Right lobe of liver (tissue), 6 donors: ENCODE measurements around the gene EVX1. TPM values are rescaled to one million over a fixed set of nuclear protein-coding genes. Genes with fewer than 3 reads are reported as not detected.

Source experiments
- ATAC-seq, 4 donors: fragments of 200-7000 bp; cut with Tn5 transposase; one replicate each; pipeline ENCODE4 v1.9.1; 2020; ENCODE audit warnings: mild to moderate bottlenecking in 4 of 4, moderate library complexity in 4 of 4
- DNase-seq, 3 donors: peaks; one replicate each; pipeline ENCODE4 v3.0.0-alpha.2; 2020
- H3K27ac ChIP-seq, 3 donors: fragments of 200-600 bp; one replicate each; pipeline ENCODE4 v1.8.0; 2022
- H3K27me3 ChIP-seq, 2 donors: fragments of 200-600 bp; one replicate each; pipeline ENCODE4 v1.8.0; 2022
- H3K36me3 ChIP-seq, 4 donors: fragments of 200-600 bp; sonication (generic) in 1 of 4; one replicate each; pipeline versions ENCODE4 v1.5.1 to v1.8.0; 2017 to 2022; ENCODE audit warnings: control low read depth in 1 of 4
- H3K4me1 ChIP-seq, 4 donors: fragments of 200-600 bp; sonication (generic) in 1 of 4; one replicate each; pipeline versions ENCODE4 v1.5.1 to v1.8.0; 2017 to 2022; ENCODE audit warnings: control low read depth in 1 of 4
- H3K4me3 ChIP-seq, 3 donors: fragments of 200-600 bp; one replicate each; pipeline ENCODE4 v1.8.0; 2022
- H3K9me3 ChIP-seq, 4 donors: fragments of 200-600 bp; sonication (generic) in 1 of 4; one replicate each; pipeline versions ENCODE4 v1.5.1 to v1.8.0; 2017 to 2022; ENCODE audit warnings: control low read depth in 1 of 4
- POLR2A ChIP-seq: fragments of 450-650 bp; IDR thresholded peaks from one replicate; pipeline ENCODE4 v1.6.1; 2017; ENCODE audit warnings: antibody characterized with exemption, mild to moderate bottlenecking
- WGBS: methylation state at CpG from one replicate; pipeline ENCODE4 v1.1.6; 2018; ENCODE audit warnings: low coverage, low lambda C conversion rate; ENCODE audit not compliant: insufficient coverage; ENCODE audit errors: missing lambda C conversion rate; 5-methylcytosine and 5-hydroxymethylcytosine counted together
- intact Hi-C, 2 donors: fragments of 100-400 bp; cut with DNase I; formaldehyde crosslinking; loops; one replicate each; pipeline versions ENCODE4 v1.11.2 to v1.14.1; 2022
- long read RNA-seq: library from polyadenylated mRNA; unstranded; transcript quantifications from one replicate; pipeline ENCODE4 v2.0.0, GENCODE V29; 2019
- total RNA-seq, 6 experiments: library from RNA; depleted of rRNA in 2 of 6; stranded (reverse); fragments of >200 nt in 2 of 6; fragmentation: NEBNext Ultra II Directional in 3 of 6; extraction: Animal tissue kit (Norgen Biotek cat#: 25700) in 3 of 6; gene quantifications; one replicate each; pipeline versions ENCODE4 v1.1.0 to v1.2.4, GENCODE V29; 2016 to 2023
- TF ChIP-seq, protein P1 (sequence below), 4 donors: fragments of 200-600 bp in 3 of 4; fragments of 450-650 bp in 1 of 4; IDR thresholded peaks; one replicate each; pipeline versions ENCODE4 v1.5.1 to v1.8.0; 2016 to 2022; ENCODE audit warnings: antibody characterized with exemption in 4 of 4, mild to moderate bottlenecking in 2 of 4
- donor health status: DM: no; HTN: yes; CAD: no.
- donor health status: DM: no; HTN: no; CAD: no.
- donor health status: DM: no; HTN: no; CAD: no.
- donor health status: DM: no; HTN: yes; CAD: no.
- donor health status: DM: no; HTN: yes; CAD: no.

Gene EVX1
- total RNA-seq, result not detected
- long read RNA-seq, result 0 reads

DNA sequence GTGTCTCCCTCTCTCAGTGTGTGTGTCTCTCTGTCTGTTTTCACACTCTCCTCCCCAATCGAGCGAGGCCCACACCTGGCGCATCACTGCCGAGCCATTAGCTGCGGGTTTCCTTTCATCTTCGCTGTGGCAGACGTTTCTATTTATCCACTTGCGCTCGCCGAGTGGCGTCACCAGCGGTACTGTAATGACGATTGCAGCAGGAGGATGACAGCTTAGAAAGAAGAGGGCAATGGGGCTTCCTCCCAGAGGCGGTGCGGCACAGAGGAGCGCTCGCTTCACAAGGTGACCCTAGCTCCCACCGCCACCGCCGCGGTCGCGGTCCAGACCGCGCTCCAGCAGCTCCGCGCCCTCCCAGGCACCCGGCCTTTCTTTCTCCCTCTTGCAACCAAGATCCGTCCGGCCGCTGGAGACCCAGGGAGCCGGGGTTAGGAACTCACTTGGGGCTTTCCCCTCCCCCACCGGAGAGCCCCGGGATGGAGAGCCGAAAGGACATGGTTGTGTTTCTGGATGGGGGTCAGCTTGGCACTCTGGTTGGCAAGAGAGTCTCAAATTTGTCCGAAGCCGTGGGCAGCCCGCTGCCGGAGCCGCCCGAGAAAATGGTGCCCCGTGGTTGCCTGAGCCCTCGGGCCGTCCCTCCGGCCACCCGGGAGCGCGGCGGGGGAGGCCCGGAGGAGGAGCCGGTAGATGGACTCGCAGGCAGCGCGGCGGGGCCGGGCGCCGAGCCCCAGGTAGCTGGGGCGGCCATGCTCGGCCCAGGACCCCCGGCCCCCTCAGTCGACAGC lies at the start of gene EVX1:
Gene EVX1 (plus strand): TSS at position 248 of the 785 bp plus-strand sequence. CDS start 229 bp downstream, at position 477.
- no peak for TF ChIP-seq POLR2A
- TF ChIP-seq, protein P1, sequence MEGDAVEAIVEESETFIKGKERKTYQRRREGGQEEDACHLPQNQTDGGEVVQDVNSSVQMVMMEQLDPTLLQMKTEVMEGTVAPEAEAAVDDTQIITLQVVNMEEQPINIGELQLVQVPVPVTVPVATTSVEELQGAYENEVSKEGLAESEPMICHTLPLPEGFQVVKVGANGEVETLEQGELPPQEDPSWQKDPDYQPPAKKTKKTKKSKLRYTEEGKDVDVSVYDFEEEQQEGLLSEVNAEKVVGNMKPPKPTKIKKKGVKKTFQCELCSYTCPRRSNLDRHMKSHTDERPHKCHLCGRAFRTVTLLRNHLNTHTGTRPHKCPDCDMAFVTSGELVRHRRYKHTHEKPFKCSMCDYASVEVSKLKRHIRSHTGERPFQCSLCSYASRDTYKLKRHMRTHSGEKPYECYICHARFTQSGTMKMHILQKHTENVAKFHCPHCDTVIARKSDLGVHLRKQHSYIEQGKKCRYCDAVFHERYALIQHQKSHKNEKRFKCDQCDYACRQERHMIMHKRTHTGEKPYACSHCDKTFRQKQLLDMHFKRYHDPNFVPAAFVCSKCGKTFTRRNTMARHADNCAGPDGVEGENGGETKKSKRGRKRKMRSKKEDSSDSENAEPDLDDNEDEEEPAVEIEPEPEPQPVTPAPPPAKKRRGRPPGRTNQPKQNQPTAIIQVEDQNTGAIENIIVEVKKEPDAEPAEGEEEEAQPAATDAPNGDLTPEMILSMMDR (IDR thresholded peaks at IDR 0.05), result no peak
- H3K27me3 ChIP-seq, result peaks cover 25 to 74% of the 10 kb centered on the region in 2 donors
- H3K27ac ChIP-seq, result no peak within 1 kb of the TSS
- H3K4me1 ChIP-seq, result peaks cover 0 to 24% (median 0%) of the 10 kb centered on the region in 4 donors
- H3K4me3 ChIP-seq, result no peak within 1 kb of the TSS
- 7% methylated on average over 32 of the region's 62 CpGs for WGBS
- no peaks in the 10 kb centered on the region for H3K9me3 ChIP-seq
- ATAC-seq, result no peak
- no peak for DNase-seq
- intact Hi-C loops, result no loop called here
- no peaks in the 10 kb centered on the region for H3K36me3 ChIP-seq

DNA sequence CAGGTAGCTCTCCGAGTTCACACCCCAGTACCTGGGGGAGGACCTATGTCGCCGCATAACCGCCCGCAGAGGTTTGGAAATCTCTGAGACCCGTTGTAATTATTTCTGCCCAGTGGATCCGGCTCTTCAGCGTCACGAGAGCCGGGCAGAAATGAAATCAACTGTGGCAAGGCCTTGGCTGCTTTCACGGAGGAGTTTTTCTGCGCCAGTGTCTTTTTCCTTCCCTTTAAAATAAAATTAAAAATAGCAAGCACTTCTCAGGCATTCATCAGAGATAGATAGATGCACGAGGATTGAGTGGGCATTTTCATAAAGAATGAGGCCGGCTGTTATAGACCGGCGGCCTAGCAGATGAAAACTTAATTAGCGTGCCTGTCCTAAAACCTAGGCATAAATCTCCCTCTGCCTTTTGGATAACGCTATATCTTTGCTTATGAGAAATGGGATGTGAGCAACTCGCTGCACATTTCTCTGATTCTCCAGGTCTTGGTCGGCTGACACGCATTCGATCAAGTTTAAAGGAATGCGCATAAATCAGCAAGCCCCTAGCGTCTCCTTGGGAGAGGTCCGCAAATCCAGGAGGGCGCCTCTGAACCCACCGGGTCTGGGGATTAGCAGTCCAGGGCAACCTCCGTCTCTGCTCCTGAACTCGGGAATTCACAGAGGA lies 49.1 kb upstream of the EVX1 start:
- H3K4me1 ChIP-seq, result peaks cover 0 to 18% (median 5%) of the 10 kb centered on the region in 4 donors
- H3K36me3 ChIP-seq, result no peaks in the 10 kb centered on the region
- no peak for DNase-seq
- TF ChIP-seq, protein P1 (IDR thresholded peaks at IDR 0.05), result no peak
- TF ChIP-seq POLR2A, result no peak
- 16% methylated on average over 29 of the region's 29 CpGs for WGBS
- H3K27ac ChIP-seq, result no peak overlapping the region
- H3K4me3 ChIP-seq, result no peak overlapping the region
- intact Hi-C loops, result no loop called here
- ATAC-seq, result no peak
- no peaks in the 10 kb centered on the region for H3K9me3 ChIP-seq
- H3K27me3 ChIP-seq, result peaks cover 31 to 87% of the 10 kb centered on the region in 2 donors

GRCh38 chr7:27194002-27194352 lies 48.6 kb upstream of the EVX1 start:
- ATAC-seq (no peak), DNase-seq (no peak)
- Histone ChIP-seq H3K9me3 (no peaks in the 10 kb centered on the region), H3K4me3 (no peak overlapping the region), H3K27ac (no peak overlapping the region), H3K4me1 (peaks cover 0 to 15% (median 5%) of the 10 kb centered on the region in 4 donors), H3K27me3 (peaks cover 36 to 87% of the 10 kb centered on the region in 2 donors), H3K36me3 (no peaks in the 10 kb centered on the region)
- 34% methylated on average over 2 of the region's 2 CpGs for WGBS
- TF ChIP-seq, protein P1 (IDR thresholded peaks at IDR 0.05), result no peak
- no peak for TF ChIP-seq POLR2A
- intact Hi-C loops, result no loop called here

- Histone ChIP-seq H3K4me3 (no peak overlapping the region), H3K9me3 (no peaks in the 10 kb centered on the region), H3K36me3 (no peaks in the 10 kb centered on the region), H3K4me1 (peaks cover 0 to 12% (median 5%) of the 10 kb centered on the region in 4 donors), H3K27ac (no peak overlapping the region), H3K27me3 (peaks cover 37 to 84% of the 10 kb centered on the region in 2 donors)
- ATAC-seq (no peak), DNase-seq (no peak)
- TF ChIP-seq, protein P1 (IDR thresholded peaks at IDR 0.05), result no peak
- TF ChIP-seq POLR2A, result no peak
- intact Hi-C loops, result no loop called here
- WGBS, result 21% methylated on average over 9 of the region's 9 CpGs
Measured at GRCh38 chr7:27194686-27195379, 47.8 kb upstream of the EVX1 start.
